ENCODE measurements around the gene MXI1. TPM values are rescaled to one million over a fixed set of nuclear protein-coding genes. Genes with fewer than 3 reads are reported as not detected.
"Not testable (repeated sequence)": the region's sequence is repeated elsewhere in the genome, so short reads cannot be mapped to it uniquely, and the experiment has no call there.

The MXI1 gene
- total RNA-seq, 1 experiment from 2014 or later, result 11.0 TPM

GRCh38 chr10:110268971-110269370, 61.6 kb downstream of the MXI1 start:
- Mint-ChIP-seq H3K9me3 (ENCODE audit: unreplicated experiment) (no peaks in the 10 kb centered on the region), H3K36me3 (ENCODE audit: insufficient read depth, unreplicated experiment) (no peaks in the 10 kb centered on the region), H3K27ac (ENCODE audit: unreplicated experiment) (no peak overlapping the region), H3K4me1 (ENCODE audit: low read depth, unreplicated experiment) (peaks cover 25% of the 10 kb centered on the region), H3K27me3 (ENCODE audit: insufficient read depth, unreplicated experiment) (no peaks in the 10 kb centered on the region), H3K4me3 (ENCODE audit: unreplicated experiment) (no peak overlapping the region)
- TF ChIP-seq CTCF (IDR thresholded peaks at IDR 0.05; ENCODE audit: insufficient read depth in 1 of 2, low read depth in 1 of 2, low read length in 1 of 2, severe bottlenecking in 1 of 2, unreplicated experiment in 1 of 2), result no peak
- intact Hi-C loops (cut with micrococcal nuclease; ENCODE audit: unreplicated experiment), result no loop called here
- no TSS peak for BruUV-seq (replicated peaks)
- CTCF ChIA-PET, result interaction anchor here (1.6 kb wide), 1 partner anchor 10 kb away, joined by 3 read pairs; no protein-coding TSS in a partner anchor
- Histone ChIP-seq H3K27me3 (replicated peaks; ENCODE audit: control insufficient read depth, insufficient read depth, low read length) (no peaks in the 10 kb centered on the region), H3K4me3 (ENCODE audit: low read depth, low read length) (no peak overlapping the region), H3K4me1 (peaks cover 15% of the 10 kb centered on the region; the same call in 1 of the 2 replicates), H3K9me3 (no peaks in the 10 kb centered on the region), H3K36me3 (ENCODE audit: control insufficient read depth, insufficient read depth, low read length) (no peaks in the 10 kb centered on the region)
- POLR2A ChIA-PET, result no interaction called here
- no peak for DNase-seq

GRCh38 chr10:110269374-110270318, 62.2 kb downstream of the MXI1 start:
- Mint-ChIP-seq H3K36me3 (ENCODE audit: insufficient read depth, unreplicated experiment) (no peaks in the 10 kb centered on the region), H3K27ac (ENCODE audit: unreplicated experiment) (no peak overlapping the region), H3K9me3 (ENCODE audit: unreplicated experiment) (no peaks in the 10 kb centered on the region), H3K4me1 (ENCODE audit: low read depth, unreplicated experiment) (peaks cover 25% of the 10 kb centered on the region), H3K27me3 (ENCODE audit: insufficient read depth, unreplicated experiment) (no peaks in the 10 kb centered on the region), H3K4me3 (ENCODE audit: unreplicated experiment) (no peak overlapping the region)
- no peaks in the 10 kb centered on the region for H3K27me3 ChIP-seq (replicated peaks; ENCODE audit: control insufficient read depth, insufficient read depth, low read length)
- H3K4me1 ChIP-seq, result peaks cover 15% of the 10 kb centered on the region; the same call in 1 of the 2 replicates
- CTCF ChIA-PET, result interaction anchor here (0.6 to 1.6 kb wide), 2 partner anchors 9 to 48 kb away, joined by 3 read pairs; no protein-coding TSS in a partner anchor
- DNase-seq, result no peak
- H3K36me3 ChIP-seq (ENCODE audit: control insufficient read depth, insufficient read depth, low read length), result no peaks in the 10 kb centered on the region
- POLR2A ChIA-PET, result no interaction called here
- no peak overlapping the region for H3K4me3 ChIP-seq (ENCODE audit: low read depth, low read length)
- intact Hi-C loops (cut with micrococcal nuclease; ENCODE audit: unreplicated experiment), result no loop called here
- no peak for TF ChIP-seq CTCF (IDR thresholded peaks at IDR 0.05; ENCODE audit: insufficient read depth in 1 of 2, low read depth in 1 of 2, low read length in 1 of 2, severe bottlenecking in 1 of 2, unreplicated experiment in 1 of 2)
- no peaks in the 10 kb centered on the region for H3K9me3 ChIP-seq
- no TSS peak for BruUV-seq (replicated peaks)

GRCh38 chr10:110272995-110273394, 65.6 kb downstream of the MXI1 start:
- DNase-seq; H3K27me3 ChIP-seq (replicated peaks; ENCODE audit: control insufficient read depth, insufficient read depth, low read length); H3K27ac Mint-ChIP-seq (ENCODE audit: unreplicated experiment); BruUV-seq (replicated peaks); H3K27me3 Mint-ChIP-seq (ENCODE audit: insufficient read depth, unreplicated experiment); CTCF ChIA-PET; H3K36me3 Mint-ChIP-seq (ENCODE audit: insufficient read depth, unreplicated experiment); H3K4me3 Mint-ChIP-seq (ENCODE audit: unreplicated experiment); H3K9me3 Mint-ChIP-seq (ENCODE audit: unreplicated experiment); intact Hi-C loops (cut with micrococcal nuclease; ENCODE audit: unreplicated experiment); H3K9me3 ChIP-seq; H3K36me3 ChIP-seq (ENCODE audit: control insufficient read depth, insufficient read depth, low read length); POLR2A ChIA-PET; H3K4me3 ChIP-seq (ENCODE audit: low read depth, low read length): not testable (repeated sequence)
- peaks cover 25% of the 10 kb centered on the region for H3K4me1 Mint-ChIP-seq (ENCODE audit: low read depth, unreplicated experiment)
- H3K4me1 ChIP-seq, result peaks cover 15% of the 10 kb centered on the region; the same call in 1 of the 2 replicates

All from Caco-2 (cell line).